HG03103 (cell line): ENCODE data around the gene BTD.

Source experiments
- ATAC-seq: cut with Tn5 transposase; IDR thresholded peaks from one replicate; pipeline ENCODE4 v1.9.1; 2021; ENCODE audit warnings: low read depth; ENCODE audit not compliant: unreplicated experiment

Gene BTD

GRCh38 chr3:15635121-15635661, 33.6 kb downstream of the BTD start:
- ATAC-seq: no peak

GRCh38 chr3:15636028-15636709, 34.6 kb downstream of the BTD start:
- ATAC-seq: no peak

GRCh38 chr3:15637131-15637951, 35.8 kb downstream of the BTD start:
- ATAC-seq: peak; percentile 37

GRCh38 chr3:15638193-15638890, 36.8 kb downstream of the BTD start:
- ATAC-seq: no peak

- ATAC-seq: no peak
These were observed 37.3 kb downstream of the BTD start for GRCh38 chr3:15638891-15639262.

- no peak for ATAC-seq
These were observed 43.7 kb downstream of the BTD start for GRCh38 chr3:15645246-15645645.

GRCh38 chr3:15645740-15646501, 44.4 kb downstream of the BTD start:
- no peak for ATAC-seq

GRCh38 chr3:15646851-15647511, 45.4 kb downstream of the BTD start:
- peak; percentile 4 for ATAC-seq

- ATAC-seq: peak; percentile 93
These were observed 46.1 kb downstream of the BTD start for GRCh38 chr3:15647611-15648167.

- ATAC-seq: no peak
These were observed 47.8 kb downstream of the BTD start for GRCh38 chr3:15649341-15649740.

GRCh38 chr3:15649858-15650257, 48.3 kb downstream of the BTD start:
- ATAC-seq: no peak

GRCh38 chr3:15651396-15651795, 49.9 kb downstream of the BTD start:
- no peak for ATAC-seq

GRCh38 chr3:15653321-15653720, 51.8 kb downstream of the BTD start:
- no peak for ATAC-seq

- no peak for ATAC-seq
These were observed 52.6 kb downstream of the BTD start for GRCh38 chr3:15654127-15654526.

- ATAC-seq: no peak
These were observed 53.3 kb downstream of the BTD start for GRCh38 chr3:15654891-15655290.

GRCh38 chr3:15656342-15656741, 54.8 kb downstream of the BTD start:
- no peak for ATAC-seq

GRCh38 chr3:15657016-15657415, 55.5 kb downstream of the BTD start:
- no peak for ATAC-seq

- no peak for ATAC-seq
These were observed 57.9 kb downstream of the BTD start for GRCh38 chr3:15659254-15659975.
